ENCODE data around the gene STAT6.

Gene STAT6

DNA sequence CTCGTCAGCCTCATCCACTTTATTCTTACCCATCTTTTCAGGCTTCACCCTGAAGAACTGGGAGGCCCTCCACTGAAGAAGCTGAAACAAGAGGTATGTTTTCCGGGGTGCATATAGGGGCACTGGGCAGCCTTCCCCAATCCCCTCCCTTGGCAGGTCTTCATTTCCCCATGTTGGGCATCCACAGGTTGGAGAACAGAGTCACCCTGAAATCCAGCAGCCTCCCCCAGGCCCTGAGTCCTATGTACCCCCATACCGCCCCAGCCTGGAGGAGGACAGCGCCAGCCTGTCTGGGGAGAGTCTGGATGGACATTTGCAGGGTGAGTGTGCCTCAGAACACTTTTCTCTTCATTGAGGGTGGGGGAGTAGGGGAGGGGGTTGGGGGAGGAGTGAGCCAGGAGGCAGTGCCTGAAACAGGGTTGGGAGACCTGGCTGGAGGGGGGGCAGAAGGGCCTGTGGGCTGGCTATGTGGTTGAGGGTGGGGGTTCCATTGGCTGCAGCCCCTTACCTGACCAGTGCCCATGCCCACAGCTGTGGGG is 18.2 kb downstream of the STAT6 start:
- CTCF ChIA-PET: interaction anchor here (0.7 to 3.9 kb wide), 26 partner anchors 9 to 339 kb away, joined by 3 to 48 read pairs (median 6); partner anchors contain the start of genes NEMP1 and STAT6
- H3K9me3 ChIP-seq (ENCODE audit: control insufficient read depth, insufficient read depth, low read depth, low read length): no peaks in the 10 kb centered on the region
- no peak overlapping the region for H3K27ac ChIP-seq (ENCODE audit: extremely low read depth, low read depth, low read length)
- POLR2A ChIA-PET: interaction anchor here (1.3 to 1.8 kb wide), 3 partner anchors 14 to 24 kb away, joined by 4 to 5 read pairs (median 4); partner anchors contain the start of gene NEMP1
- H3K36me3 ChIP-seq (ENCODE audit: control insufficient read depth in 2 of 2, insufficient read depth in 1 of 2, low read length in 2 of 2): peaks cover 0 to 61% of the 10 kb centered on the region in 2 experiments; a peak in 1 of 3 replicates
- H3K4me3 ChIP-seq (ENCODE audit: low read depth, low read length): no peak overlapping the region
- TF ChIP-seq SCRT2 (tag by site-specific recombination; IDR thresholded peaks at IDR 0.05) (0 out of 2 replicates have a peak, but pooled peaks have one; percentile 28), ZNF621 (tag by site-specific recombination; IDR thresholded peaks at IDR 0.05) (no peak), ZNF223 (tag by site-specific recombination; IDR thresholded peaks at IDR 0.05) (no peak), ZNF677 (tag by site-specific recombination; IDR thresholded peaks at IDR 0.05) (no peak), ZNF654 (tag by site-specific recombination; IDR thresholded peaks at IDR 0.05; ENCODE audit: low read depth) (no peak; the same call in none of the 2 replicates)
- peaks cover 3% of the 10 kb centered on the region; the same call in 1 of the 2 replicates for H3K4me1 ChIP-seq (ENCODE audit: control insufficient read depth, insufficient read depth, low read length)

- Histone ChIP-seq H3K36me3 (ENCODE audit: control insufficient read depth in 2 of 2, insufficient read depth in 1 of 2, low read length in 2 of 2) (peaks cover 0 to 61% of the 10 kb centered on the region in 2 experiments; a peak in 1 of 3 replicates), H3K4me1 (ENCODE audit: control insufficient read depth, insufficient read depth, low read length) (peaks cover 3% of the 10 kb centered on the region; the same call in 1 of the 2 replicates), H3K9me3 (ENCODE audit: control insufficient read depth, insufficient read depth, low read depth, low read length) (no peaks in the 10 kb centered on the region), H3K27ac (ENCODE audit: extremely low read depth, low read depth, low read length) (no peak overlapping the region), H3K4me3 (ENCODE audit: low read depth, low read length) (no peak overlapping the region)
- ChIA-PET CTCF (interaction anchor here (0.5 to 3.9 kb wide), 25 partner anchors 9 to 462 kb away, joined by 3 to 48 read pairs (median 4); partner anchors contain the start of genes BAZ2A, NEMP1 and STAT6), POLR2A (interaction anchor here (0.6 to 1.8 kb wide), 4 partner anchors 12 to 87 kb away, joined by 4 to 10 read pairs (median 5); partner anchors contain the start of gene NEMP1)
- TF ChIP-seq, protein P1, sequence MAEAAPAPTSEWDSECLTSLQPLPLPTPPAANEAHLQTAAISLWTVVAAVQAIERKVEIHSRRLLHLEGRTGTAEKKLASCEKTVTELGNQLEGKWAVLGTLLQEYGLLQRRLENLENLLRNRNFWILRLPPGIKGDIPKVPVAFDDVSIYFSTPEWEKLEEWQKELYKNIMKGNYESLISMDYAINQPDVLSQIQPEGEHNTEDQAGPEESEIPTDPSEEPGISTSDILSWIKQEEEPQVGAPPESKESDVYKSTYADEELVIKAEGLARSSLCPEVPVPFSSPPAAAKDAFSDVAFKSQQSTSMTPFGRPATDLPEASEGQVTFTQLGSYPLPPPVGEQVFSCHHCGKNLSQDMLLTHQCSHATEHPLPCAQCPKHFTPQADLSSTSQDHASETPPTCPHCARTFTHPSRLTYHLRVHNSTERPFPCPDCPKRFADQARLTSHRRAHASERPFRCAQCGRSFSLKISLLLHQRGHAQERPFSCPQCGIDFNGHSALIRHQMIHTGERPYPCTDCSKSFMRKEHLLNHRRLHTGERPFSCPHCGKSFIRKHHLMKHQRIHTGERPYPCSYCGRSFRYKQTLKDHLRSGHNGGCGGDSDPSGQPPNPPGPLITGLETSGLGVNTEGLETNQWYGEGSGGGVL (tag by site-specific recombination; IDR thresholded peaks at IDR 0.05): no peak
- TF ChIP-seq ZNF510 (tag by site-specific recombination; IDR thresholded peaks at IDR 0.05; ENCODE audit: insufficient replicate concordance) (no peak), ZBTB26 (tag by site-specific recombination; optimal IDR thresholded peaks at IDR 0.05) (no peak), TSHZ1 (tag by site-specific recombination; IDR thresholded peaks at IDR 0.05; ENCODE audit: borderline replicate concordance) (no peak), ZSCAN5A (tag by site-specific recombination; IDR thresholded peaks at IDR 0.05) (no peak), YY2 (tag by site-specific recombination; IDR thresholded peaks at IDR 0.05) (no peak)
- TF ChIP-seq, protein P2, sequence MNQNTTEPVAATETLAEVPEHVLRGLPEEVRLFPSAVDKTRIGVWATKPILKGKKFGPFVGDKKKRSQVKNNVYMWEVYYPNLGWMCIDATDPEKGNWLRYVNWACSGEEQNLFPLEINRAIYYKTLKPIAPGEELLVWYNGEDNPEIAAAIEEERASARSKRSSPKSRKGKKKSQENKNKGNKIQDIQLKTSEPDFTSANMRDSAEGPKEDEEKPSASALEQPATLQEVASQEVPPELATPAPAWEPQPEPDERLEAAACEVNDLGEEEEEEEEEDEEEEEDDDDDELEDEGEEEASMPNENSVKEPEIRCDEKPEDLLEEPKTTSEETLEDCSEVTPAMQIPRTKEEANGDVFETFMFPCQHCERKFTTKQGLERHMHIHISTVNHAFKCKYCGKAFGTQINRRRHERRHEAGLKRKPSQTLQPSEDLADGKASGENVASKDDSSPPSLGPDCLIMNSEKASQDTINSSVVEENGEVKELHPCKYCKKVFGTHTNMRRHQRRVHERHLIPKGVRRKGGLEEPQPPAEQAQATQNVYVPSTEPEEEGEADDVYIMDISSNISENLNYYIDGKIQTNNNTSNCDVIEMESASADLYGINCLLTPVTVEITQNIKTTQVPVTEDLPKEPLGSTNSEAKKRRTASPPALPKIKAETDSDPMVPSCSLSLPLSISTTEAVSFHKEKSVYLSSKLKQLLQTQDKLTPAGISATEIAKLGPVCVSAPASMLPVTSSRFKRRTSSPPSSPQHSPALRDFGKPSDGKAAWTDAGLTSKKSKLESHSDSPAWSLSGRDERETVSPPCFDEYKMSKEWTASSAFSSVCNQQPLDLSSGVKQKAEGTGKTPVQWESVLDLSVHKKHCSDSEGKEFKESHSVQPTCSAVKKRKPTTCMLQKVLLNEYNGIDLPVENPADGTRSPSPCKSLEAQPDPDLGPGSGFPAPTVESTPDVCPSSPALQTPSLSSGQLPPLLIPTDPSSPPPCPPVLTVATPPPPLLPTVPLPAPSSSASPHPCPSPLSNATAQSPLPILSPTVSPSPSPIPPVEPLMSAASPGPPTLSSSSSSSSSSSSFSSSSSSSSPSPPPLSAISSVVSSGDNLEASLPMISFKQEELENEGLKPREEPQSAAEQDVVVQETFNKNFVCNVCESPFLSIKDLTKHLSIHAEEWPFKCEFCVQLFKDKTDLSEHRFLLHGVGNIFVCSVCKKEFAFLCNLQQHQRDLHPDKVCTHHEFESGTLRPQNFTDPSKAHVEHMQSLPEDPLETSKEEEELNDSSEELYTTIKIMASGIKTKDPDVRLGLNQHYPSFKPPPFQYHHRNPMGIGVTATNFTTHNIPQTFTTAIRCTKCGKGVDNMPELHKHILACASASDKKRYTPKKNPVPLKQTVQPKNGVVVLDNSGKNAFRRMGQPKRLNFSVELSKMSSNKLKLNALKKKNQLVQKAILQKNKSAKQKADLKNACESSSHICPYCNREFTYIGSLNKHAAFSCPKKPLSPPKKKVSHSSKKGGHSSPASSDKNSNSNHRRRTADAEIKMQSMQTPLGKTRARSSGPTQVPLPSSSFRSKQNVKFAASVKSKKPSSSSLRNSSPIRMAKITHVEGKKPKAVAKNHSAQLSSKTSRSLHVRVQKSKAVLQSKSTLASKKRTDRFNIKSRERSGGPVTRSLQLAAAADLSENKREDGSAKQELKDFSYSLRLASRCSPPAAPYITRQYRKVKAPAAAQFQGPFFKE (tag by site-specific recombination; IDR thresholded peaks at IDR 0.05; ENCODE audit: borderline replicate concordance): no peak
Observed at GRCh38 chr12:57092529-57092862, 18.7 kb downstream of the STAT6 start.
